ENCODE data around the gene SATL1. TPM values are rescaled to one million over a fixed set of nuclear protein-coding genes. Genes with fewer than 3 reads are reported as not detected.
"Not testable (repeated sequence)": the region's sequence is repeated elsewhere in the genome, so short reads cannot be mapped to it uniquely, and the experiment has no call there.

SATL1 gene, protein sequence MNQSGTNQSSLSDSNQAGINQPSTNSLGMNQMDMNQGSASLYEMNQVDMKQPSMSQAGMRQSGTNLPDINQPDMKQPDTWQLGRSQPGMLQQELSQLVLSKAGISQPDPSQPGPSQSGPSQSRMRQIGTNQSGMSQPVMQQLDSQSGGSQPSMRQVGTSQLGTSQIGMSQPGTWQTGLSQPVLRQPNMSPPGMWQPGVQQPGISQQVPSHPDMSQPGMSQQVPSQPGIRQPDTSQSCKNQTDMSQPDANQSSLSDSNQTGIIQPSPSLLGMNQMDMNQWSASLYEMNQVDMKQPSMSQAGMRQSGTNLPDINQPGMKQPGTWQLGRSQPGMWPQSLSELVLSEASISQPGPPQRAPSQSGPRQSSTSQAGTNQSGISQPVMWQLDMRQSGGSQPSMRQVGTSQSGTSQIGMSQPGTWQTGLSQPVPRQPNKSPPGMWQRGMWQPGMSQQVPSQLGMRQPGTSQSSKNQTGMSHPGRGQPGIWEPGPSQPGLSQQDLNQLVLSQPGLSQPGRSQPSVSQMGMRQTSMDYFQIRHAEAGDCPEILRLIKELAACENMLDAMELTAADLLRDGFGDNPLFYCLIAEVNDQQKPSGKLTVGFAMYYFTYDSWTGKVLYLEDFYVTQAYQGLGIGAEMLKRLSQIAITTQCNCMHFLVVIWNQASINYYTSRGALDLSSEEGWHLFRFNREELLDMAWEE
- total RNA-seq (2014; rRNA removed; shearing (Covaris generic)) (0.14 TPM in 1 of 2 replicates, not detected in the other), polyA plus RNA-seq (2016; fragmentation: Nextera tagmentation; extraction: Ambion mirVana) (0.38 and 0.68 TPM in 2 replicates)
- long read RNA-seq, partial matches to known transcripts: 0 of 1 reads
- long read RNA-seq, other reads (novel, unspliced or antisense): 1 of 1 reads

DNA sequence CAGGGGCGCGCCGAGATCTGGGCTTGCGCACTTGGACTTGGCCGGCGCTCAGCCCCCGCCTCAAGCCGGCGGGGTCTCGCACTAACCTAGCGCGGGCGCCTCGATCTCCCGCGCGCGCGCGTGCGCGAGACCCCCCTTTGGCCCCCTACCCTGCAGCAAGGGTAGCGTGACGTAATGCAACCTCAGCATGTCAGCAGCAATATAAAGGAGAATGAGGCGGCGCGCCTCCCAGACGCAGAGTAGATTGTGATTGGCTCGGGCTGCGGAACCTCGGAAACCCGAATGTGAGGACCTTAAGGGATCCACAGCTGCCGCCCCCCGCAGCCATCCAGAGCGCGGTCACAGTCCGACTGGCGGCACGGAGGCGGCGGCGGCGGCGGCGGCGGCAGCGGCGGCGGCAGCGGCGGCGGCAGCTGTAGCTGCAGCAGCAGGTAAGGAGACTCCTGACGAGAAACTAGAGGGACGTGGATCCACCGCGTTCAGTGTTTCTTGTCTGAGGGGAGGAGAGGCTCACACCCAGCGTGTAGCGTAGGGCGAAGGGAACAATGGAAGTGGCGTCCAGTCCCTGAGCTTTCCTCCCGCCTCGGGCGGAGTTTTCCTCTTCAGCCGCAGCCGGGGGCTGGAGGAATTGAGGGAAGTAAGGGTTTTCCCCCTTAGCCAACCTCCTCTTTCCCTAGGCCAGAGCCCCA lies at the start of gene SATL1, which contains the start of gene ZNF711:
TSS of gene SATL1 (minus strand) at position 19 of the 689 bp plus-strand sequence. CDS start 134,811 bp downstream, outside the sequence.
TSS of gene ZNF711 (plus strand) at position 231 of the 689 bp plus-strand sequence. CDS start 3,582 bp downstream, outside the sequence.
- H3K4me1 ChIP-seq (ENCODE audit: insufficient read depth): peaks cover 10% of the 10 kb centered on the region
- Mint-ChIP-seq H3K4me3 (peak within 1 kb of the TSS; percentile 94), H3K27ac (peak within 1 kb of the TSS; percentile 95), H3K4me1 (peaks cover 18% of the 10 kb centered on the region), H3K27me3 (ENCODE audit: insufficient read depth, low read depth, poor library complexity) (no peaks in the 10 kb centered on the region), H3K9me3 (no peaks in the 10 kb centered on the region), H3K36me3 (ENCODE audit: low read depth) (peaks cover 5% of the 10 kb centered on the region)
- peak within 1 kb of the TSS; percentile 87 for H2AFZ ChIP-seq
- H3K4me3 ChIP-seq: peak within 1 kb of the TSS; percentile 78
- peak within 1 kb of the TSS; percentile 84 for H3K27ac ChIP-seq (ENCODE audit: low read depth)
- peak; percentile 91 for ATAC-seq
- peak; percentile 84 for DNase-seq (ENCODE audit: low spot score)
- no peaks in the 10 kb centered on the region for H3K27me3 ChIP-seq (ENCODE audit: insufficient read depth)
- H3K4me2 ChIP-seq: peak within 1 kb of the TSS; percentile 84
- H4K20me1 ChIP-seq (replicated peaks; ENCODE audit: insufficient read depth): no peaks in the 10 kb centered on the region; the same call in 1 of the 2 replicates
- TF ChIP-seq STAT1 (IDR thresholded peaks at IDR 0.05; ENCODE audit: unreplicated experiment): no peak
- peak; percentile 85 for TF ChIP-seq CREB1 (CRISPR knock-in tag; IDR thresholded peaks at IDR 0.05; ENCODE audit: low read depth)
- peak; percentile 40 for TF ChIP-seq POLR2AphosphoS5 (IDR thresholded peaks at IDR 0.05; ENCODE audit: low read depth)
- H3F3A ChIP-seq (replicated peaks; ENCODE audit: low read depth): no peaks in the 10 kb centered on the region
- peaks cover 7% of the 10 kb centered on the region; the same call in 1 of the 2 replicates for H3K36me3 ChIP-seq (ENCODE audit: insufficient read depth)
- H3K79me2 ChIP-seq (replicated peaks; ENCODE audit: insufficient read depth): peaks cover 48% of the 10 kb centered on the region
- H3K9me2 ChIP-seq (ENCODE audit: insufficient read depth): no peaks in the 10 kb centered on the region

DNA sequence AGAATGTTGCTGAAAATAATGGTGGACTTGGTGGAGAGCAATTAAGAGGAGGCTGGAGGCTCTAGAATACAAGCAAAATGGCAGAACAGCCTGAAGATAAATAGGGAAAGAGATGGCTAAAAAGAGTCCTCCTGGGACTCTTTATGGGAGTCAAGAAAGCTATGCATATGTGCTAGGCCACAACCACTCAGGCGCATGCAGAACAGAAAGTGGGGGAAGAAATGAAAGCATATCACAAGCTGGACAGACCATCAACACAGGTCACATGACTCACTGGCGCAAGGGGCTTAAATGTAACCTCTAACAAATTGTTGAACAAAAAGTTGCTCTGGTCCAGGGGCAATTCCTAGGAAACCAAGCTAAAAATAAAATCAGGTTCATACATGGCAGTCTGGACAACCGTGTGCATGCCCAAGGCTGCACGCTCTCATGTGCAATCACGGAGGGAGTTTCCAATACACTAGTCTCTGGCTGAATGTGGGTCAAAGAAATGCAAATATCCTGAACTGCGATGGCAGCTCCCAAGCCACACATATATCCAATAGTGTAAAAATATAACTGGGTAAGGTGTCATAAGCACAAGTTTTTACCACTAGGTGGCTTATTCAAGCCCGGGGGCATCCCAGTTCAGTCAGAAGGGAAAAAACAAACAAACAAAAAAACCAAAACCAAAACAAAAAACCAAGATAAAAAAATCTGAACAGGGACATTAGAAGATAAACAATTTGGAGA lies 45.6 kb upstream of the SATL1 start:
- DNase-seq (ENCODE audit: low spot score): peak; percentile 10
- no peak overlapping the region for H3K4me2 ChIP-seq
- no peaks in the 10 kb centered on the region for H3K4me1 Mint-ChIP-seq
- H3K9me3 Mint-ChIP-seq: no peaks in the 10 kb centered on the region; the same call in 1 of the 3 replicates
- no peaks in the 10 kb centered on the region for H3K4me1 ChIP-seq (ENCODE audit: insufficient read depth)
- TF ChIP-seq, protein P1, sequence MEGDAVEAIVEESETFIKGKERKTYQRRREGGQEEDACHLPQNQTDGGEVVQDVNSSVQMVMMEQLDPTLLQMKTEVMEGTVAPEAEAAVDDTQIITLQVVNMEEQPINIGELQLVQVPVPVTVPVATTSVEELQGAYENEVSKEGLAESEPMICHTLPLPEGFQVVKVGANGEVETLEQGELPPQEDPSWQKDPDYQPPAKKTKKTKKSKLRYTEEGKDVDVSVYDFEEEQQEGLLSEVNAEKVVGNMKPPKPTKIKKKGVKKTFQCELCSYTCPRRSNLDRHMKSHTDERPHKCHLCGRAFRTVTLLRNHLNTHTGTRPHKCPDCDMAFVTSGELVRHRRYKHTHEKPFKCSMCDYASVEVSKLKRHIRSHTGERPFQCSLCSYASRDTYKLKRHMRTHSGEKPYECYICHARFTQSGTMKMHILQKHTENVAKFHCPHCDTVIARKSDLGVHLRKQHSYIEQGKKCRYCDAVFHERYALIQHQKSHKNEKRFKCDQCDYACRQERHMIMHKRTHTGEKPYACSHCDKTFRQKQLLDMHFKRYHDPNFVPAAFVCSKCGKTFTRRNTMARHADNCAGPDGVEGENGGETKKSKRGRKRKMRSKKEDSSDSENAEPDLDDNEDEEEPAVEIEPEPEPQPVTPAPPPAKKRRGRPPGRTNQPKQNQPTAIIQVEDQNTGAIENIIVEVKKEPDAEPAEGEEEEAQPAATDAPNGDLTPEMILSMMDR (conservative IDR thresholded peaks at IDR 0.05; ENCODE audit: low read depth in 2 of 2): peak; percentile 14 to 38; a peak in 2 of 4 replicates
- TF ChIP-seq CREB1 (CRISPR knock-in tag; IDR thresholded peaks at IDR 0.05; ENCODE audit: low read depth): no peak
- no peaks in the 10 kb centered on the region; the same call in 2 of the 3 replicates for H3K36me3 Mint-ChIP-seq (ENCODE audit: low read depth)
- no peaks in the 10 kb centered on the region for H3K79me2 ChIP-seq (replicated peaks; ENCODE audit: insufficient read depth)
- H3K27ac Mint-ChIP-seq: no peak overlapping the region; the same call in 1 of the 2 replicates
- H3F3A ChIP-seq (replicated peaks; ENCODE audit: low read depth): no peaks in the 10 kb centered on the region
- no peak overlapping the region for H3K4me3 ChIP-seq
- no peak overlapping the region for H2AFZ ChIP-seq
- H3K27ac ChIP-seq (ENCODE audit: low read depth): no peak overlapping the region
- H4K20me1 ChIP-seq (replicated peaks; ENCODE audit: insufficient read depth): no peaks in the 10 kb centered on the region
- no peaks in the 10 kb centered on the region for H3K9me2 ChIP-seq (ENCODE audit: insufficient read depth)
- no peak for ATAC-seq
- H3K27me3 ChIP-seq (ENCODE audit: insufficient read depth): no peaks in the 10 kb centered on the region
- H3K4me3 Mint-ChIP-seq: no peak overlapping the region
- no peaks in the 10 kb centered on the region for H3K36me3 ChIP-seq (ENCODE audit: insufficient read depth)
- peaks cover 2% of the 10 kb centered on the region for H3K27me3 Mint-ChIP-seq (ENCODE audit: insufficient read depth, low read depth, poor library complexity)

DNA sequence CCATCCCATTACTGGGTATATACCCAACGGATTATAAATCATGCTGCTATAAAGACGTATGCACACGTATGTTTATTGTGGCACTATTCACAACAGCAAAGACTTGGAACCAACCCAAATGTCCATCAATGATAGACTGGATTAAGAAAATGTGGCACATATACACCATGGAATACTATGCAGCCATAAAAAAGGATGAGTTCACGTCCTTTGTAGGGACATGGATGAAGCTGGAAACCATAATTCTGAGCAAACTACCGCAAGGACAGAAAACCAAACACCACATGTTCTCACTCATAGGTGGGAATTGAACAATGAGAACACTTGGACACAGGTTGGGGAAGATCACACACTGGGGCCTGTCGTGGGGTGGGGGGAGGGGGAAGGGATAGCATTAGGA lies 41.7 kb upstream of the SATL1 start:
- H3K4me1 ChIP-seq (ENCODE audit: insufficient read depth); H3K4me3 ChIP-seq; H3K27me3 ChIP-seq (ENCODE audit: insufficient read depth); H3K4me1 Mint-ChIP-seq; H3F3A ChIP-seq (replicated peaks; ENCODE audit: low read depth); H3K27ac ChIP-seq (ENCODE audit: low read depth); H3K79me2 ChIP-seq (replicated peaks; ENCODE audit: insufficient read depth); H3K9me2 ChIP-seq (ENCODE audit: insufficient read depth); H3K9me3 Mint-ChIP-seq; H3K4me2 ChIP-seq; H3K36me3 Mint-ChIP-seq (ENCODE audit: low read depth); H2AFZ ChIP-seq; H3K27ac Mint-ChIP-seq; DNase-seq (ENCODE audit: low spot score); H4K20me1 ChIP-seq (replicated peaks; ENCODE audit: insufficient read depth); ATAC-seq; H3K4me3 Mint-ChIP-seq; H3K36me3 ChIP-seq (ENCODE audit: insufficient read depth); H3K27me3 Mint-ChIP-seq (ENCODE audit: insufficient read depth, low read depth, poor library complexity): not testable (repeated sequence)

All from GM23338 (cell line).